Measurements from ENCODE around the gene MEF2B. TPM values are rescaled to one million over a fixed set of nuclear protein-coding genes. Genes with fewer than 3 reads are reported as not detected.

Gene MEF2B
- 1.1 and 1.2 TPM in 2 replicates for polyA plus RNA-seq (2013)

GRCh38 chr19:19170053-19170872, at the start of gene MEF2B:
Gene MEF2B, minus strand, starts transcription at chr19:19170263. Its CDS starts 19,528 bp downstream, at chr19:19150735.
- Histone ChIP-seq H2BK5ac (ENCODE audit: low read depth, low read length, poor library complexity) (no peak within 1 kb of the TSS), H3K4me1 (ENCODE audit: control insufficient read depth in 1 of 2, insufficient read depth in 2 of 2, low read length in 2 of 2) (peaks cover 0 to 5% of the 10 kb centered on the region in 2 experiments), H3K4me2 (ENCODE audit: low read length) (peak within 1 kb of the TSS; percentile 46), H4K91ac (ENCODE audit: low read depth, low read length) (no peak within 1 kb of the TSS), H3K27ac (ENCODE audit: low read depth, low read length) (no peak within 1 kb of the TSS), H2AK5ac (ENCODE audit: low read length) (no peak within 1 kb of the TSS), H3K9ac (ENCODE audit: low read length) (no peak within 1 kb of the TSS), H3K23ac (ENCODE audit: low read length) (no peak within 1 kb of the TSS), H2AFZ (ENCODE audit: insufficient read depth, low read length, poor library complexity) (no peak within 1 kb of the TSS), H3K36me3 (ENCODE audit: control insufficient read depth in 1 of 2, insufficient read depth in 2 of 2, low read length in 2 of 2) (no peaks in the 10 kb centered on the region), H4K8ac (ENCODE audit: low read depth, low read length) (no peak within 1 kb of the TSS), H2BK12ac (ENCODE audit: low read length) (no peak within 1 kb of the TSS), H3K79me2 (ENCODE audit: control insufficient read depth, insufficient read depth, low read length, poor library complexity) (no peaks in the 10 kb centered on the region), H3K4me3 (ENCODE audit: low read depth, low read length) (no peak within 1 kb of the TSS), H2BK120ac (ENCODE audit: insufficient read depth, low read length, poor library complexity) (no peak within 1 kb of the TSS), H4K12ac (ENCODE audit: low read depth, low read length) (no peak within 1 kb of the TSS), H3K9me3 (ENCODE audit: insufficient read depth, low read depth, low read length) (no peaks in the 10 kb centered on the region), H3K4ac (ENCODE audit: low read depth, low read length) (no peak within 1 kb of the TSS), H3K79me1 (ENCODE audit: low read length) (no peaks in the 10 kb centered on the region), H3K18ac (ENCODE audit: low read length) (no peak within 1 kb of the TSS), H3K14ac (ENCODE audit: low read length) (no peak within 1 kb of the TSS), H3K27me3 (ENCODE audit: insufficient read depth, low read length) (no peaks in the 10 kb centered on the region)
- peak; percentile 61 to 72 for DNase-seq
- no CpG with 5 or more reads among the region's 56 CpGs for whole genome bisulfite sequencing (ENCODE audit: extremely low coverage, insufficient coverage, insufficient read length)

- H2AK5ac ChIP-seq (ENCODE audit: low read length), result no peak overlapping the region
- no peak for DNase-seq
- no peak overlapping the region for H3K4ac ChIP-seq (ENCODE audit: low read depth, low read length)
- H3K36me3 ChIP-seq (ENCODE audit: control insufficient read depth in 1 of 2, insufficient read depth in 2 of 2, low read length in 2 of 2), result no peaks in the 10 kb centered on the region
- H2BK120ac ChIP-seq (ENCODE audit: insufficient read depth, low read length, poor library complexity), result no peak overlapping the region
- H3K27ac ChIP-seq (ENCODE audit: low read depth, low read length), result no peak overlapping the region
- H3K14ac ChIP-seq (ENCODE audit: low read length), result no peak overlapping the region
- H3K4me1 ChIP-seq (ENCODE audit: control insufficient read depth in 1 of 2, insufficient read depth in 2 of 2, low read length in 2 of 2), result no peaks in the 10 kb centered on the region
- no peaks in the 10 kb centered on the region for H3K79me1 ChIP-seq (ENCODE audit: low read length)
- no peak overlapping the region for H3K4me2 ChIP-seq (ENCODE audit: low read length)
- H3K9ac ChIP-seq (ENCODE audit: low read length), result no peak overlapping the region
- H3K18ac ChIP-seq (ENCODE audit: low read length), result no peak overlapping the region
- no CpG with 5 or more reads among the region's 21 CpGs for WGBS (ENCODE audit: extremely low coverage, insufficient coverage, insufficient read length)
- H3K27me3 ChIP-seq (ENCODE audit: insufficient read depth, low read length), result peaks cover 2% of the 10 kb centered on the region
- no peak overlapping the region for H4K8ac ChIP-seq (ENCODE audit: low read depth, low read length)
- H2BK12ac ChIP-seq (ENCODE audit: low read length), result no peak overlapping the region
- no peak overlapping the region for H4K91ac ChIP-seq (ENCODE audit: low read depth, low read length)
- no peaks in the 10 kb centered on the region for H3K79me2 ChIP-seq (ENCODE audit: control insufficient read depth, insufficient read depth, low read length, poor library complexity)
- H4K12ac ChIP-seq (ENCODE audit: low read depth, low read length), result no peak overlapping the region
- no peak overlapping the region for H2AFZ ChIP-seq (ENCODE audit: insufficient read depth, low read length, poor library complexity)
- H3K23ac ChIP-seq (ENCODE audit: low read length), result no peak overlapping the region
- H3K9me3 ChIP-seq (ENCODE audit: insufficient read depth, low read depth, low read length), result peaks cover 2% of the 10 kb centered on the region
- no peak overlapping the region for H2BK5ac ChIP-seq (ENCODE audit: low read depth, low read length, poor library complexity)
- no peak overlapping the region for H3K4me3 ChIP-seq (ENCODE audit: low read depth, low read length)
These were observed 48.8 kb upstream of the MEF2B start for GRCh38 chr19:19218911-19219310.

GRCh38 chr19:19217099-19217498, 47.0 kb upstream of the MEF2B start:
- no peak overlapping the region for H3K23ac ChIP-seq (ENCODE audit: low read length)
- no peaks in the 10 kb centered on the region for H3K4me1 ChIP-seq (ENCODE audit: control insufficient read depth in 1 of 2, insufficient read depth in 2 of 2, low read length in 2 of 2)
- H3K79me1 ChIP-seq (ENCODE audit: low read length), result no peaks in the 10 kb centered on the region
- H3K9me3 ChIP-seq (ENCODE audit: insufficient read depth, low read depth, low read length), result no peaks in the 10 kb centered on the region
- no peak overlapping the region for H2AFZ ChIP-seq (ENCODE audit: insufficient read depth, low read length, poor library complexity)
- H3K4ac ChIP-seq (ENCODE audit: low read depth, low read length), result no peak overlapping the region
- H3K18ac ChIP-seq (ENCODE audit: low read length), result no peak overlapping the region
- WGBS (ENCODE audit: extremely low coverage, insufficient coverage, insufficient read length), result no CpG with 5 or more reads among the region's 4 CpGs
- no peak overlapping the region for H2BK5ac ChIP-seq (ENCODE audit: low read depth, low read length, poor library complexity)
- H2BK120ac ChIP-seq (ENCODE audit: insufficient read depth, low read length, poor library complexity), result no peak overlapping the region
- H3K27me3 ChIP-seq (ENCODE audit: insufficient read depth, low read length), result peaks cover 10% of the 10 kb centered on the region
- no peak overlapping the region for H4K12ac ChIP-seq (ENCODE audit: low read depth, low read length)
- H3K9ac ChIP-seq (ENCODE audit: low read length), result no peak overlapping the region
- no peak overlapping the region for H4K8ac ChIP-seq (ENCODE audit: low read depth, low read length)
- no peak overlapping the region for H2AK5ac ChIP-seq (ENCODE audit: low read length)
- no peak overlapping the region for H3K27ac ChIP-seq (ENCODE audit: low read depth, low read length)
- no peak overlapping the region for H4K91ac ChIP-seq (ENCODE audit: low read depth, low read length)
- no peak overlapping the region for H3K4me3 ChIP-seq (ENCODE audit: low read depth, low read length)
- no peak overlapping the region for H3K14ac ChIP-seq (ENCODE audit: low read length)
- no peak overlapping the region for H3K4me2 ChIP-seq (ENCODE audit: low read length)
- no peaks in the 10 kb centered on the region for H3K79me2 ChIP-seq (ENCODE audit: control insufficient read depth, insufficient read depth, low read length, poor library complexity)
- H3K36me3 ChIP-seq (ENCODE audit: control insufficient read depth in 1 of 2, insufficient read depth in 2 of 2, low read length in 2 of 2), result no peaks in the 10 kb centered on the region
- peak in 1 of 2 donors; percentile 77 for DNase-seq
- H2BK12ac ChIP-seq (ENCODE audit: low read length), result no peak overlapping the region

- Histone ChIP-seq H3K9me3 (ENCODE audit: insufficient read depth, low read depth, low read length) (no peaks in the 10 kb centered on the region), H2AFZ (ENCODE audit: insufficient read depth, low read length, poor library complexity) (no peak overlapping the region), H3K79me2 (ENCODE audit: control insufficient read depth, insufficient read depth, low read length, poor library complexity) (no peaks in the 10 kb centered on the region), H3K79me1 (ENCODE audit: low read length) (no peaks in the 10 kb centered on the region), H2BK120ac (ENCODE audit: insufficient read depth, low read length, poor library complexity) (no peak overlapping the region), H3K27ac (ENCODE audit: low read depth, low read length) (no peak overlapping the region), H3K4me3 (ENCODE audit: low read depth, low read length) (no peak overlapping the region), H4K8ac (ENCODE audit: low read depth, low read length) (no peak overlapping the region), H3K4me1 (ENCODE audit: control insufficient read depth in 1 of 2, insufficient read depth in 2 of 2, low read length in 2 of 2) (no peaks in the 10 kb centered on the region), H3K23ac (ENCODE audit: low read length) (no peak overlapping the region), H3K18ac (ENCODE audit: low read length) (no peak overlapping the region), H3K4me2 (ENCODE audit: low read length) (no peak overlapping the region), H3K36me3 (ENCODE audit: control insufficient read depth in 1 of 2, insufficient read depth in 2 of 2, low read length in 2 of 2) (no peaks in the 10 kb centered on the region), H2BK5ac (ENCODE audit: low read depth, low read length, poor library complexity) (no peak overlapping the region), H3K9ac (ENCODE audit: low read length) (no peak overlapping the region), H2AK5ac (ENCODE audit: low read length) (no peak overlapping the region), H3K14ac (ENCODE audit: low read length) (no peak overlapping the region), H2BK12ac (ENCODE audit: low read length) (no peak overlapping the region), H3K27me3 (ENCODE audit: insufficient read depth, low read length) (peaks cover 20% of the 10 kb centered on the region), H4K91ac (ENCODE audit: low read depth, low read length) (no peak overlapping the region), H4K12ac (ENCODE audit: low read depth, low read length) (no peak overlapping the region), H3K4ac (ENCODE audit: low read depth, low read length) (no peak overlapping the region)
- no CpG with 5 or more reads among the region's 4 CpGs for WGBS (ENCODE audit: extremely low coverage, insufficient coverage, insufficient read length)
- no peak for DNase-seq
These were observed 45.7 kb upstream of the MEF2B start for GRCh38 chr19:19215792-19216191.

All from trophoblast cell (in vitro differentiated cells and primary cell).